NCI-H2107 (cell line): Measurements from ENCODE around the gene CHORDC1.
"Not testable (repeated sequence)": the region's sequence is repeated elsewhere in the genome, so short reads cannot be mapped to it uniquely, and the experiment has no call there.

ENCODE experiments used
- DNase-seq: peaks from one replicate; lab custom pipeline; 2025; lab: John Stamatoyannopoulos, UW

CHORDC1 gene

DNA sequence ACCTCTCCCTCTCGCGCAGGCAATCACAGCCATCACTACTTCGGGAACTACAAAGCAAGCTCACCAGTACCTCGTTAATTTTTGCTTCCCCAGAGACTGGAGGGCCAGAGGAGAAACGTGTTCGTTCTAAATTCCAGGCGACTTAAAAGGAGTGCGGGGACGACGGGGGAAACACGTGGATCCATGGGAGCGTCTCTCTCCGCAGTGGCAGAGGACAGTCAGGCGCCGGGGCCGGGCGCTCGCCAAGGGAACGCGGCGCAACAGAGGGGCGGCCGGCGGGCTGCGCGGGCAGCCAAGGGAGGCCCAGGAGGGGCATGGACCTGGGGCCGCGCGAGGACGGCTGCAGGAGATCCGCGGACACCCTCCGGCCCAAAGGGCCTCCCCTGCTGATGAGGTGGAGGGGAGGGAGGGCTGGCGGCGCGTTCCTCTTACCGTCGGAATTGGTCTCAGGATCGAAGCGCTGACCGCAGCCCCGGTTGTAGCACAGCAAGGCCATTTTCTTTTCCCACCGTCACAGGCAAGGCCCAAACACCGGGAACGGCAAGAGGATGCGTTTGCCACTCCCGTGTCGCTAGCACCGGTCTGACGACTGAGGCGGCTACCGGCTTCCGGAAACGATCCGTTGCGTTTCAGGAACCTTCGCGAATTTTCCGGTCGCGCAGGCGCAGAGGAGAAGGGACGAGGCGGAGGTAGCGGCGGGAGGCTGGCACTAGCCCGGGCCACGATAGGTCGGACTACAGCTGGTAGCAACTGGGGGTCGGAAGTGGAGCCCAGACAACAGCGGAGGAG lies at the start of gene CHORDC1:
Gene CHORDC1 (minus strand): TSS at position 591 of the 789 bp plus-strand sequence. CDS start 95 bp downstream, at position 496.
- peak; percentile 69 for DNase-seq

- no peak for DNase-seq
These were observed 34.3 kb upstream of the CHORDC1 start for GRCh38 chr11:90257158-90257525.

GRCh38 chr11:90256404-90257157 lies 33.7 kb upstream of the CHORDC1 start:
- no peak for DNase-seq

- no peak for DNase-seq
These were observed 31.2 kb upstream of the CHORDC1 start for GRCh38 chr11:90254065-90254464.

DNA sequence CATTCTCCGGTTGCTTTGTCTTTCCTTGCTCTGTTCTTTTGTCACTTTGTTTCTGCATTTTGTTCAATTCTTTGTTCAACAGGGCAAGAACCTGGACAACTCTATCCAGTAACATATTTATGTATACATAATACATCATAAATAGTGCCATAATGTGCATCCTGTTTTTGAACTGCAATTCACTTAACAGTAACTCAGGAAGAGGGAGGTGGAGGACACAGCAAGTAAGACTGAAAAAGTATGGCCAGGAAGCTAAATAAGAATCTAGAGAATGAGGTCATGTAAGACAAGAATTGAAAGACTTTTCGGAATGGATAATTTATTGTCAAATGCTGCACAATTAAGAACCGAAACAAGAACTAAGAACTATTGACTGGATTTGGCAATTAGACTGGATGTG lies 29.2 kb upstream of the CHORDC1 start:
- no peak for DNase-seq

GRCh38 chr11:90251599-90251998 lies 28.8 kb upstream of the CHORDC1 start:
- no peak for DNase-seq

GRCh38 chr11:90250970-90251369 lies 28.1 kb upstream of the CHORDC1 start:
- DNase-seq: no peak

DNA sequence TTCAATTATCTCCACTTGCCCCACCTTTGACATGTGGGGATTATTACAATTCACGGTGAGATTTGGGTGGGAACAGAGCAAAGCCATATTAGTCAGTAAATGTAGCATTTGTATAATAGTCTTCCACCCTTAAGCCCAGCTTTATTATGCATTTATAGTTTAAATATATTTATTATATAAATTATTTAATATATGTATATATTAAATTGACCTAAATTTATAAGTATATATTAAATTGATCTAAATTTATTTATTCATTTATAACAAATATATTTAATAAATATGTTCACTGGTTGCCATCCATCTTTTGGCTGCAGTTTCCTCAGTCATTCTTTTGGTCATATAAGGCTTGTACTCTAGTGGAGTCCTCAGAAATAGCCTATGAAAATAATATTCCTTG lies 23.6 kb upstream of the CHORDC1 start:
- DNase-seq: no peak

DNA sequence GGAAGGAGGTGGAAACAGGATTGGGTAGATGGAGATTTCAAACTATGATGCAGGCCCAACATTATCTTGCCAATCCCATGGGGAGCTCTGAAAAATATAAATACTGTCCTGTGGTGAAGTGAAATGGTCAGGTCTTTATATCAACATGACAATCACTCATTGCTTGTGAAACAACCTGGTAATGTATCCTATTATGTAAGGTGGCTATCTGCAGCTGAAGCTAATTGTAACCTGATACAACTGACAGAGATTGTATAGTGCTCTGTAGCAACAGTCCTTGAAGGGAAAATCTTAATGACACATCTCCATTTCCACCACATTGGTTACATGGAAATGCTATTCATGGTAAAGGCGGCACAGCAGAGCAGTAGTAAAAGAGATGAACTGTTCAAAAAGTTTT lies 20.7 kb upstream of the CHORDC1 start:
- DNase-seq: peak; percentile 73

GRCh38 chr11:90242894-90243416 lies 20.1 kb upstream of the CHORDC1 start:
- DNase-seq: no peak

- DNase-seq: no peak
These were observed 18.6 kb upstream of the CHORDC1 start for GRCh38 chr11:90241414-90241813.

DNA sequence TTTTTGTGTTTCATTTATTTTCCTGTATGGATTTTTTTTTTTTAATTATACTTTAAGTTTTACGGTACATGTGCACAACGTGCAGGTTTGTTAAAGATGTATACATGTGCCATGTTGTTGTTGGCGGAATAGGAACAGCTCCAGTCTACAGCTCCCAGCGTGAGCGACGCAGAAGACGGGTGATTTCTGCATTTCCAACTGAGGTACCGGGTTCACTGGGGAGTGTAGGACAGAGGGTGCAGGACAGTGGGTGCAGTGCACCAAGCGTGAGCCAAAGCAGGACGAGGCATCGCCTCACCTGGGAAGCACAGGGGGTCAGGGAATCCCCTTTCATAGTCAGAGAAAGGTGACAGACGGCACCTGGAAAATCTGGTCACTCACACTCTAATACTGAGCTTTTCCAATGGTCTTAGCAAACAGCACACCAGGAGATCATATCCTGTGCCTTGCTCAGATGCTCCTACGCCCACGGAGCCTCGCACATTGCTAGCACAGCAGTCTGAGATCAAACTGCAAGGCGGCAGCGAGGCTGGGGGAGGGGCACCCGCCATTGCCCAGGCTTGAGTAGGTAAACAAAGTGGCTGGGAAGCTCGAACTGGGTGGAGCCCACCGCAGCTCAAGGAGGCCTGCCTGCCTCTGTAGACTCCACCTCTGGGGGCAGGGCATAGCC lies 17.3 kb upstream of the CHORDC1 start:
- not testable (repeated sequence) for DNase-seq

- DNase-seq: no peak
These were observed 14.2 kb upstream of the CHORDC1 start for GRCh38 chr11:90237004-90237403.

DNA sequence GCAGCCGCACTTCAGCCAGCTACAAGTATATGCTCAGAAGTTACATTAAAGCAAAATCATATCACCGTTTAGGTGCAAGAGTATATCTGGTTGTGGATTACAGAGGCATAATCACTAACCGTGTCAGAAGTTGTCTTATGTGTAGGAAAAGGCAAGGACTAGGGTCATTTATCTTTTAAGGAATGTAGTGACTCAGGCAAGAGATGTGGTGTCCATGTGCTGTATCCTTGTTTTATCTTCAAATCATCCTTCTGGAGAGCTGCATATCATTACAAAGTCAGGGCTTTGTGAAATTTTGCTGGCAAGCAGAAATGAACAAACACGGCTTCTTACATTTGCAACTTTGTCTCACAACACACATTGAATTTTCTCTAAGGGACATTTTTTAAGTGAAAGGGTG lies 12.7 kb upstream of the CHORDC1 start:
- DNase-seq: no peak

DNA sequence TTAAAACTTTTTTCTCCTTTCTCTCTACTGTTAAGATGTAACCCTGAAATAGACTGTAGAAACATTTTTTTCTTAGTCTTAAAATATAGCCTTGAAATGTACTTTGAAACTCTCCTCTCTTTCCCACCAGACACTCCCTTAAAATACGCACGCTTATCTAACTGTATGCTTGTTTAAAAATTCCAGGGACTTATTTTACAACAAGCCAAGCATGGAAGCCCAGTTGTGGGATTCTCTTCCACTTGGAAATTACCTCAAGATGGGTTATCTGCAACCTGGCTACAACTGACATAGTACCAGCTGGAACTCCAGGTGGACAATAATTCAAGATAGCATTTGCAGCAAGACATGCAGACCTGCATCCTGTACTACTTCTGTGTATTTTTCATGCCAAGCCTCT lies 12.1 kb upstream of the CHORDC1 start:
- DNase-seq: no peak

- no peak for DNase-seq
These were observed 6.9 kb upstream of the CHORDC1 start for GRCh38 chr11:90229791-90230190.

- DNase-seq: no peak
These were observed 5.2 kb upstream of the CHORDC1 start for GRCh38 chr11:90228056-90228455.

DNA sequence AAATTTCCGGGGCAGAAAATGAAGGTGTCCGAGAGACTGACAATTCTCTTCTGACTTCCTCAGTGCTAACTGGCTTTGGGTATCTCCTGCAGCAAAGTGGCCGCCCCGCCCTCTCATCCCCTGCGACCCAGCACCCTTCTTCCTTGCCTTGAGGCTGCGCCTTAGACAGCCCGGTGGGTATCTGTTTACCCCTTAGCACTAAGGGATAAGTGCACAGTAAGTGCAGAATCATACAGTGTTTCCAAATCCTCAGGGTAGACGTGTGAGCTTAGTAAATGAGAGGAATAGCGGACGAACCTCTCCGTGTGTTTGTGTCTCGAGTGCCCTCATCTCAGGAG lies 368 bp upstream of the CHORDC1 start:
- DNase-seq: no peak

DNA sequence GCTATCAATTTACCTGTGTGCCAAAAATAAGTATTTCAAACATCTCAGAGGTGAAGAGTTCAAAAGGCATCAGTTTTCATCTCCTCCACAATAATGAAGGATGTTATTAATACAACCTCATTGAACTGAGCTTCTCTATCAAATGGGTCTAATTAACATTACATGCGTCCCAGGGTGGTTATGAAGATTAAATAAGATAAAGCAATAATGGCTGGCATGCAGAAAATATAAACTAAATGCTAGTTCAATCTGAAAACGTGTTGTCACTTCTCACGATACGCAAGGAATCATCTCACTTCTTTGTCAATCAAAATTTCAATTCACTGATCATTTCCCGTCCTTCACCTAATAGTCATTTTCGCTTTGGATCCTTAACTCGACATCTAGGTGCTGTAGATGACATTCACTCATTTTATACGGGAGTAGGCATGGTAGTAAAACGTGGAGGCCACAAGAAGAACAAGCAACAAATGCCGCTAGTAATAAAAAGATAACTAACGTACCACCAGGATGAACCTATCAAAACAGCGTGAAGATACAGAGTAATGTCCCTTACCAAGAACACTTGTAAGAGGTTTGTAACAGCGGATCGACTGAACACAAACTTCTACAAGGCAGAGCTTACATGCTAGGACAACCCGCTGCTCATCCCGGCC lies 918 bp downstream of the CHORDC1 start:
- no peak for DNase-seq

DNA sequence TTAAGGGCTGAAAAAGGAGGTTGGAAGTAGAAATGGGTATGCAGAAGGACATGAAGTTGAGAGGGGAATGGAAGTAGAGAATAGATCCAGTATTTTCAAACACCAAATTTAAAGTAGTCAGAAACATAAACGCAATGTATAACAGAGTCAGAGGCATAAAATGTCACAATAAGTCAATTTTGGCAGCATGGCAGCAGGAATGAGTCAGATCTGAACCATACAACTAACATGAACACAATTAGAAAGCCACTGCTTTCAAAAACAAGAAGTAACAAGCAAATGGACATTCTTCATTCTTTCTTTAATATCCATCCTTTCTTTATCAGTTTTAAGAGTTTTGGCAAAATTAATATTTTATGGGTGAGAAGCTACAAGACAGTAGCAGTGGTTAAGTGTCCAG lies 2.5 kb downstream of the CHORDC1 start:
- DNase-seq: no peak

DNA sequence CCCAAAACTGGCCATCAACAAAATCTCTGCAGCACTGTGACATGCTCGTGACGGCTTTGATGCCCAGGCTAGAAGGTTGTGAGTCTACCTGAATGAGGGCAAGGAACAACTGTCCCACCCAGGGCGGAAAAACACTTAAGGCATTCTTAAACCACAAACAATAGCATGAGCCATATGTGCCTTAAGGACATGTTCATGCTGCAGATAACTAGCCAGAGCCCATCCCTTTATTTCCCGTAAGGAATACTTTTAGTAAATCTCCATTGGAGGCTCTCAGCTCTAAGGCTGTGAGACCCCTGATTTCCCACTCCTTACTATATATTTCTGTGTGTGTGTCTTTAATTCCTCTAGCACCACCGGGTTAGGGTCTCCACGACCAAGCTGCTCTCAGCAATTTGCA lies 3.4 kb downstream of the CHORDC1 start:
- no peak for DNase-seq

DNA sequence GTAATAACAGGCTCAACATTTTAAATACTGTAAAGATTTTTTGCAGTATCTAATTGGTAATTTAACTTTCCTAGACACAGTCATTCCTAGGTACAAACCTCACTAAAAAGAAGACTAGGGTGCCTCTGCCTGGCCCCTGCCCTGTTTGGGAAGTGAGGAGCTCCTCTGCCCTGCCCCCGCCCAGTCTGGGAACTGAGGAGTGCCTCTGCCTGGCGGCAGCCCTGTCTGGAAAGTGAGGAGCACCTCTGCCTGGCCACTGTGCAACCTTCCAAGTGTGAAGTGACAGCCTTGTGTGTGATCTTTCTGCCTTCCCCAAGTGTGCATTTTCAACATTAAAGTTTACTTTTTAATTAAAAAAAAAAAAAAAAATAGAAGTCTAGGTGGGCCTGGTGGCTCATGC lies 4.2 kb downstream of the CHORDC1 start:
- no peak for DNase-seq
